Activated CD4-positive, alpha-beta T cell treated with anti-CD3 and anti-CD28 coated beads for 1 hour (primary cell): ENCODE results near the gene GPR26.

Source experiments
- DNase-seq: peaks from one replicate; pipeline ENCODE4 v3.0.0-alpha.2; 2020

GPR26 gene, protein sequence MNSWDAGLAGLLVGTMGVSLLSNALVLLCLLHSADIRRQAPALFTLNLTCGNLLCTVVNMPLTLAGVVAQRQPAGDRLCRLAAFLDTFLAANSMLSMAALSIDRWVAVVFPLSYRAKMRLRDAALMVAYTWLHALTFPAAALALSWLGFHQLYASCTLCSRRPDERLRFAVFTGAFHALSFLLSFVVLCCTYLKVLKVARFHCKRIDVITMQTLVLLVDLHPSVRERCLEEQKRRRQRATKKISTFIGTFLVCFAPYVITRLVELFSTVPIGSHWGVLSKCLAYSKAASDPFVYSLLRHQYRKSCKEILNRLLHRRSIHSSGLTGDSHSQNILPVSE

GRCh38 chr10:123666318-123667236, at the start of gene GPR26:
Gene GPR26, plus strand, starts transcription at chr10:123666355. Its CDS starts 53 bp downstream, at chr10:123666408.
- no peak for DNase-seq

- DNase-seq: no peak
Observed at GRCh38 chr10:123618224-123618623, 47.9 kb upstream of the GPR26 start.

- no peak for DNase-seq
Observed at GRCh38 chr10:123619067-123619855, 46.9 kb upstream of the GPR26 start.

GRCh38 chr10:123620621-123621020, 45.5 kb upstream of the GPR26 start:
- no peak for DNase-seq

DNA sequence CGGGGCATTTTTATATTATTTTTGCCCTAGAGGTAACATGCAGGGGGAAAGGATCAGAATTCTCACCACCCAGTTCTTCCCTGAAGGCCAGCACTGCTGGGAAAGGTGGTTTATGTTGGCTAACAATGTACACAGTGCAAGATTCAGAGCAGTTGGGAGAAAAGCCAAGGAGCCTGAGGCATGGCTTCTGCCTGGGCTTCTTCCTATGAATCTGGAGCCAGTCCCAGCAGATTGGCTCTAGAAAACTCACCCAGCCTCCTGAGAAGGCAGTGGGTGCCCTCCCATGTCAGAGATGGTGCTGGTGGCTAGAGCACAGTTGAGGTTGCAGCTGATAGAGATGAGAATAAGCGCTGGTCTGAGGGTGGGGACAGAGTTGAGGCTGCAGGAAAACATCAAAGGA, 44.7 kb upstream of the GPR26 start:
- DNase-seq: no peak

DNA sequence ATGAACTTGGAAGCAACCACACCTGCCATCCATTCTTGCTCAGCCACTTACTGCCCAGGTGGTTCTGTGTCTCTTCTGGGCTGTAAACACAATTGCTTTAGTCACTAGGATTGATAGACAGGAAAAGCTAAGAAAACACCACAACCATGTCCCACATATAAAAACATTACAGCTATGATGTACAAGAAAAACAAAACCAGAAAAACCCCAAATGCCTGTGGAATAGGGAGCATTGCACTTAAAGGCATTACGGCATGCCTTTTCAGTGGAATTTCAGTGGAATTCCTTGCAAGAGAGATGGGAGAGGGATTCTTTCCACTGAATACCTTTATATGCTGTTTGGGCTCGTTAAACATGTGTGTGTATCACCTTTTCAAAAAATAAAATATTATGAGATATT, 44.2 kb upstream of the GPR26 start:
- DNase-seq: no peak

- DNase-seq: no peak
Observed at GRCh38 chr10:123622381-123622780, 43.8 kb upstream of the GPR26 start.

DNA sequence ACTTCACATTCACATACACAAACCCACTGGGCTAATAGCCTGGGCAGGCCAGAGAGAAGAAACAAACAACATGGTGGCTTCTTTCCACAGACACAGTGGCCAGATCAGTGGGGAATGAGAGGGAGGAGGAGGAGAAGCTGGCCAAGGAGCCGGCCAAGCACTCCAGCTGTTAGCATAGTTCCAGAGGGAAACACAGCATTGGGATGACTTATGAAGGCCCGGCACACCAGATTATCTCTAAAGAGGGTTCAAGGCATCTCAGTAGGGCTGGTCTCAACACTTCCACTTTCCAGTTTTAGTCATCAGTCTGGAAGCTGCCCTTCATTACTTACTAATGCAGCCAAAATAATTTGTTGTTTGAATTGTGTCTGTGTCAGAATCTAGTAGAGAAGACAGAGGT, 42.1 kb upstream of the GPR26 start:
- DNase-seq: no peak

GRCh38 chr10:123633106-123633505, 33.0 kb upstream of the GPR26 start:
- no peak for DNase-seq

DNA sequence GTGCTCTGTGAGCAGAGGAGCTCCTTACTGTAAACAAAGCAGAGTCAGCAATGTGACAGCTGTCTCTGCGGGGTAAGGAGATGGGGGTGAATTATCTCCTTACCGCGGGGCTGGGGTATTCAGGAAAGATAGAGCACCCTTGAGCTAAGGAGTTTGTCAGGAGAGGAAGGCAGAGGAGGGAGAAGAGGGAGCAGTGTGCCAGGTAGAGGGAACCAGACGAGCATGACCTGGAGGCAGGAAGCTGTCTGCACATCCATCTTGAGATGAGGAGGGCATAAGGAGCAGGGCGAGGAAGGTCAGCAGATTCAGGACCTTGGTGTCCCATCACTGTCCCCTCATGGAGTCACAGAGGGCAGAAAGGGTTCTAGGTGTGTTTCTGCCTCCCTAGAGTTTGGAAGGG, 32.5 kb upstream of the GPR26 start:
- DNase-seq: no peak

GRCh38 chr10:123634221-123634620, 31.9 kb upstream of the GPR26 start:
- no peak for DNase-seq

- DNase-seq: no peak
Observed at GRCh38 chr10:123635131-123635530, 31.0 kb upstream of the GPR26 start.

DNA sequence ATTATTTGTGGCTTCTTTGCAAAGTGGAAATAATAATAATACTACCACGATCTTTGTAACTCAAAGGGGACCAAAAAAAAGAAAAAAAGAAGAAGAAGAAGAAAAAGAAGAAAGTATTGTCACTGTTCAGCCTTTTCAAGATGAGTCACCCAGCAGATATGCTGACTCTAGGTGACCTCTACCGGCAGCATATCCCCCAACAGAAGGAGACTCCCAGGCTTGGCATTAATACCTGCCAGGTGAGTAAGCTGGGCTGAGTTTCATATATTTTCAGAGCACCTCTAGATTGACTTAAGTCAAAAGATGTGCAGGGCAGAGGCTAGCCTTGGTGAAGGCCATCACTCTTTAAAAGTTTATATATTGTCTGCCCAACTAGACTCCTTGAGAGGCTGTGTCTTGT, 30.4 kb upstream of the GPR26 start:
- DNase-seq: no peak

DNA sequence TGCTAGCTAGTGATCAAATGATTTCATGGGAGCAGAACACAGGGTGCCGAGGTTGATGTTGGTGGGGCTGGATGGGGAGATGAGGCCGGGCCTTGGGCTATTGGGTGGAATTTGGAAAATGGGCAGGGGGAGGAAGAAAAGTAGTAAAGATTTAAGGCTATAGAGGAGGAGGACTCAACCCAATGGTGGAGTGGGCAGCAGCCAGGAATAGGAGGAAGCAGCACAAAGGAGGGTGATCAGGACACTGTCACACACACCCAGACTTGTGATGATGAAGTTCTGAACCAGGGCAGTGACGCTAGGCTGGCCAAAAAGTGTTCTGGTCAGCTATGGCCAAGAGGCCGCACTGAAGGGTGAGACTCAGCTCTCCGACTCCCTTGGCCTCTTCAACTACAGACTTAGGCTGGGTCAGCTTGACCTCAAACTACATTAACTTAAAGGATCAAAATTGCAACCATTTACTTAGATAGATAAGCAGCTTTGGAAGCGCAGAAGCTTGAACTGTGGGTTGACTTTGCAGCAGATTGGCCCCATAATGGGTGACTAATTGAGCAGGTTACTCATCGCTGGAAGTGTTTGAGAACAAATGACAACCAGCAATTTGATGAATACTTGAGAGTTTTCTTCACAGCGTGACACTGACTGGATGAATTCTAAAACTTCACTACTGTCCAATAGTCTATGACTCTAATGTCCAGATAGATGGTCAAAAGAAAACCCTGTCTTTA, 29.4 kb upstream of the GPR26 start:
- DNase-seq: no peak

GRCh38 chr10:123637326-123637880, 28.8 kb upstream of the GPR26 start:
- DNase-seq: no peak

DNA sequence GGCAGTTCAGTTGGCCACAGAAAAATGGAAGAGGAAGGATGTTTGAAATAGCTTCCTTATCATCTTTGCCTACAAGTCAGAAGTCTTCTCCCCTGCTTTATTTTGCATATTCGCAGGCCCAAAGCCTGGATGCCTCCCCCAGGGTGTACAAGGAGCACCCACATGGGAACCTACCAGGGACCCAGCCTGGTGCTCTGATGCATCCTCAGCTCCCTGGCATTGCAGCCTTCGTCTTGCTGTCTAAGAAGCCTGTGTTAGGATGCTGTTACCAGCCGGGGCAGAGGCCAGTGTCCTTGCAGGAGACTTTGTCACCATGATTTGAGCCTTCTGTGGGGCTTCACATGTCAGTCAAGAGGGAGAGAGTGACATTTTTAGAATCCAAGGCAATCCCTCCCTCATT, 27.0 kb upstream of the GPR26 start:
- no peak for DNase-seq

- no peak for DNase-seq
Observed at GRCh38 chr10:123640016-123640535, 26.1 kb upstream of the GPR26 start.

DNA sequence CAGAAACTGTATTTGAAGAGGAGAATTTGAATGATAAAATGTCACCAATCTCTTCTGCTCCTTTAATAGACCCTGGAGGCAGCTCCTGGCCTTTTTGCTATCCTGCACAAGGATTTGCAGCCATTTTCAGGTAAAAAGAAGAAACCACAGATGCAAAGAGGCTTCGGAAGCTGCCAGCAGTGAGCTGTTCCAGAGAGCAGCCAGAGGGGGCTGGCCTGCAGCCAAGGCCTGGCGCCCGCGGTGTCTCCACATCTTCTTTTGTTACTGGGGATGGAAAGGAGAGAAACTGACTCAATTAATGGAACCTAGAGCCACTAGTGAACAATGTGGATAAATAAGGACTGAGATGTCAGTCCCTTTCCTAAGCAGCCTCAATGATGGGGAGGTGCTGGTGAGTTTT, 23.9 kb upstream of the GPR26 start:
- no peak for DNase-seq

- DNase-seq: no peak
Observed at GRCh38 chr10:123642697-123643096, 23.5 kb upstream of the GPR26 start.

GRCh38 chr10:123643315-123643714, 22.8 kb upstream of the GPR26 start:
- DNase-seq: no peak

GRCh38 chr10:123645016-123645415, 21.1 kb upstream of the GPR26 start:
- no peak for DNase-seq

DNA sequence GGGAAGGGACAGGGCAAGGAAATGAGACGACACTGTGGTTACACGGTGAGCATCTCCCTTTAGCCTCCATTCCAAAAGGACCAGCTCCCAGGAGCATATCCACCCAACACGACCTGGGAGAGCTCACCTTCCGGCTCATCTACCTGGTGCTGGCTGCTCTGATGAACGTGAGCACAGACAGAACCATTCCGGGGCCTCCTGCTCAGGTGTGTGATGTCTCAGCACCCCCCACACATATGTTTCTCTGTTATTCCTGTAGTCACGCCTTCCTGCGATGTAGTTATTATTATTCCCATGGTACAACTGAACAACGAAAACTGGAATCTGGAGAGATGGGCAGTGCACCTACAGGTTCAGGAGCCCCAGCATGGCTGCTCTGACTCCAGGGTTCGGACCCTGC, 20.5 kb upstream of the GPR26 start:
- DNase-seq: no peak
